Activated naive CD4-positive, alpha-beta T cell treated with Interleukin-2 at 50 U/mL for 16 hours (primary cell): ENCODE measurements around the gene ZMYM4.
"Not testable (repeated sequence)": the region's sequence is repeated elsewhere in the genome, so short reads cannot be mapped to it uniquely, and the experiment has no call there.

ENCODE experiments used
- DNase-seq: peaks from one replicate; pipeline ENCODE4 v3.0.0-alpha.2; 2020

ZMYM4 gene

GRCh38 chr1:35461966-35462651, 193.6 kb downstream of the ZMYM4 start:
- DNase-seq = peak; percentile 13

DNA sequence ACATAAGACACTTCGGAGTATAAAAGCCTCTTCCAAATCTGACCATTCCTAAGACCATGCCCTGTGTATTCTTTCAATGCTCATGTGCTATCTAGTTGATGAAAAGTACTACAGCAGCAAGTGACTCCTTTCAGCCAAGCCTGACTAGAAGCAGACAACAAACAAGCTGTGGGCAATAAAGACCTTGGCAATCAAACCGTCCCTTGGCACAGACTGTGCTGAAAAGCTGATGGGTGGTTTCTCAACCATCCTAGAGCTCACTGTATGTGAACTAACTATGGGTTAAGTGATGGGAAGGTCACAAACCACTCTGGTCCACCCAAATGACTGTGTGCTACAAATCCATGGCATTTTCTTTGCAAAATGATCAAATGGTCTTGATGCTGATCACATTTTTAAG, 194.7 kb downstream of the ZMYM4 start:
- no peak for DNase-seq

- DNase-seq = not testable (repeated sequence)
Measured at GRCh38 chr1:35463749-35464148, 195.2 kb downstream of the ZMYM4 start.

DNA sequence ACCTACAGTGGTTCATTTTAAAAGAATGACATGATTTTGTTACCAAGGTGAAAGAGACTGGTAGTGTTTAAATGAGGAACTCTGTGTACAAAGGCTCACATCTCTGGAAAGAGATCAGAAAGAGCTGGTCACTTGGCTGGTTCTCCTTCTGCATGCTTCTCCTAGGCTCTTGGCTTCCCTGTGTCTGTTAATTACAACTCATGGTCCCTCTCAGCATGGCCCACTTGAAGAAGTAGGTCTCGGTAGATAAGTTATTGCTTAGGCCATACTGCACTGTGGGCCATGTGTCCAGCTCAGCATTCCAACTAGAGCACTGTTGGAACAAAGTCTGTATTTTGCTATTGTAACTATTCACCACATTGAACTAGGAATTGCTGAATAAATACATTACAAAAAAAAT, 197.6 kb downstream of the ZMYM4 start:
- no peak for DNase-seq

- no peak for DNase-seq
Measured at GRCh38 chr1:35470977-35471613, 202.6 kb downstream of the ZMYM4 start.
